GM12892 (cell line): ENCODE data around the gene ZNF415.
"Not testable (repeated sequence)": the region's sequence is repeated elsewhere in the genome, so short reads cannot be mapped to it uniquely, and the experiment has no call there.

Experiments used
- DNase-seq: peaks from one replicate; pipeline ENCODE4 v3.0.0; 2011; ENCODE audit not compliant: insufficient read length
- FAIRE-seq: peaks from 2 replicates; lab custom pipeline; 2011; peaks lifted over from hg19 to GRCh38; lab: Jason Lieb, UNC
- POLR2A ChIP-seq: IDR thresholded peaks from 2 replicates; pipeline ENCODE4 v1.6.1; 2011; ENCODE audit warnings: low read depth, low read length, control low read depth
- POLR2AphosphoS5 ChIP-seq: IDR thresholded peaks from 2 replicates; pipeline ENCODE4 v1.6.1; 2011; ENCODE audit warnings: low read depth, low read length, control low read depth
- TAF1 ChIP-seq: IDR thresholded peaks from 2 replicates; pipeline ENCODE4 v1.6.1; 2011; ENCODE audit warnings: low read depth, mild to moderate bottlenecking, control low read depth, low read length, borderline replicate concordance

Gene ZNF415

DNA sequence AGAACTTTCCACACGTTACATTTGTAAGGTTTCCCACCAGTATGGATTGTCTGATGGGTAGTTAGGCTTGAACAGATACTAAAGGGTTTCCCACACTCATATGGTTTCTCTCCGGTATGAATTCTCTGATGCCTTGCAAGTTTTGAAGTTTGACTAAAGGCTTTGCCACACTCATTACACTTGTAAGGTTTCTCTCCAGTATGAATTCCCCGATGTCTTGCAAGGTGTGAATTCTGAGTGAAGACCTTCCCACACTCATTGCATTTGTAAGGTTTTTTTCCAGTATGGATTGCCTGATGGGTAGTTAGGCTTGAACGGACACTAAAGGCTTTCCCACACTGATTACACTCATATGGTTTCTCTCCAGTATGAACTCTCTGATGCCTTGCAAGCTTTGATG lies 7.6 kb upstream of the ZNF415 start:
- DNase-seq (no peak), FAIRE-seq (no peak)
- TF ChIP-seq TAF1 (no peak), POLR2A (no peak), POLR2AphosphoS5 (no peak)

- TF ChIP-seq POLR2A = no peak
- TF ChIP-seq TAF1 = no peak
- no peak for TF ChIP-seq POLR2AphosphoS5
- DNase-seq (no peak), FAIRE-seq (no peak)
These were observed 3.7 kb upstream of the ZNF415 start for GRCh38 chr19:53136432-53136831.

DNA sequence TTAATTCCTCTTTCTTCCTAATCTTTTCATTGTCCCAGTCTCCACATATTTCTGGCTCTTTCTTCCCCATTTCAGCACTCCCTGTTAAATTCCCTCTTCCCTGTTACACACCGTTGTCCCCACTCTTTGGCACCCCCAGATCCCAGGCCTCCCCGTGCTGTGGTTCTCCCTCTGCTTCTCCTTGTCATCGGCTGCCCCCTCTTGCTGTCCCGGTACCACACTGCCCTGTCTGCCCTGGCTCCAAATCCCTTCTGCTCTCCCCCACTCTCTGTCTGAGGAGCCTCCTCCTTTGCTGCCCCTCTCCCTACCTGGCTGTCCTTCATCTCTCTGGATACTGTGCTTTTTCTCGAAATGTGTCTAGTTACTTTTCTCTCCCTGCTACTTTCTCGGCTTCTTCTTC lies 983 bp downstream of the ZNF415 start:
- DNase-seq (no peak), FAIRE-seq (no peak)
- TF ChIP-seq POLR2A (no peak), TAF1 (no peak), POLR2AphosphoS5 (no peak)

GRCh38 chr19:53131085-53131590 lies 1.6 kb downstream of the ZNF415 start:
- FAIRE-seq = no peak
- DNase-seq = no peak
- TF ChIP-seq TAF1 (no peak), POLR2A (no peak), POLR2AphosphoS5 (no peak)

GRCh38 chr19:53130506-53130905 lies 2.2 kb downstream of the ZNF415 start:
- FAIRE-seq (no peak), DNase-seq (no peak)
- TF ChIP-seq POLR2A = no peak
- no peak for TF ChIP-seq POLR2AphosphoS5
- TF ChIP-seq TAF1 = no peak

DNA sequence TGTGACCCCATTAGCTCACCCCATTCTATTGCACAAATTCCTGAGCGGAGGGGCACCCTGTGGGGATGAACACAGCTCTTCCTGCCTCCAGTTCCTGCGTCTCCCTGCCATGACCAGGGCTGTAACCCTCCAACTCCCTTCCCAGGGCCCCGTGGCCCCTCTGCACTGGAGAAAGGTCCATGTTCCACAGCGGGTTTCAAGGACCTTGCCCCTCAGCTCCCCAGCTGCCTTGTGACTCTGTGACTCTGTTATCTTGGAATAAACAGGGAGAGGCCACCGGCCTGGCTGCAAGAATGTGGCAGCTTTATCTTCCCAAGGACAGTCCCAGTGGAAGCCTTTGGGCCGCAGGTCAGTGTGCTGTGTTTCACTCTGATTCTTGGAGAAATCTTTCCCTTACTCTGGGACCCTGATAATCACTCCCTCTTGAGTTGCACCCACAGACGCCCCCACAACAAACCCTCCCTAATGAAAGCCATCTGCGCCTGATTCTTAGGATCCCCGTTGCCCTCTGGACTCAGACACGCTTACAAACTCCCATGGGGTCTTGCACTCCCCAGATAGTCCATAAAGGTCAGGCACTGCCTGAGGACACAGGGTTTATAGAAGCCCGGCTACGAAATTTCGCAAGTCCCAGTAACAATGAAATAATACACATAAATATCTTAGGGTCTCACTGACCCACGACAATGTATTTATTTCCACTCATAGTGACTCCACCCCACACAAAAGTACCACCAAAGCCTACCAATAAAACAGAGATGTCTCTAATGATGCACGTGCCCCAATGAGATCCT lies 5.8 kb downstream of the ZNF415 start:
- DNase-seq, FAIRE-seq: not testable (repeated sequence)

DNA sequence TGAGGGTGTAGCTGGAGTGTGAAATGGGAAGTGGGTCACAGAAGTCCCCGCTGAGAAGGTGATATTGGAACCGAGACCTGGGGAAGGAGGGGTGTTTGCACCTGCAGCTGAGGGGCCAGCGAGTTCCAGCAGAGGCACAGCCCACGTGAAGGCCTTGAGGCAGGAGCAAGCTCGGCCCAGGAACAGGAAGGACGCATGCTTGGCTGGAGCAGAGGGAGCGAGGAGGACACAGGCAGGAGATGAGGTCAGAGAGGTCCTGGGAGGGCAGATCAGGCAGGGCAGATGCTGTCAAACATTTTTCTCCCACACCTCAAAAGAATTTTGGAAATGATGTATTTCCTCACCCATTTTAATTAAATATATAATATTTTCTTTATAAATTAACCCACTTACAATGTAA lies 9.3 kb downstream of the ZNF415 start:
- DNase-seq (no peak), FAIRE-seq (no peak)
- TF ChIP-seq TAF1 (no peak), POLR2AphosphoS5 (no peak)

DNA sequence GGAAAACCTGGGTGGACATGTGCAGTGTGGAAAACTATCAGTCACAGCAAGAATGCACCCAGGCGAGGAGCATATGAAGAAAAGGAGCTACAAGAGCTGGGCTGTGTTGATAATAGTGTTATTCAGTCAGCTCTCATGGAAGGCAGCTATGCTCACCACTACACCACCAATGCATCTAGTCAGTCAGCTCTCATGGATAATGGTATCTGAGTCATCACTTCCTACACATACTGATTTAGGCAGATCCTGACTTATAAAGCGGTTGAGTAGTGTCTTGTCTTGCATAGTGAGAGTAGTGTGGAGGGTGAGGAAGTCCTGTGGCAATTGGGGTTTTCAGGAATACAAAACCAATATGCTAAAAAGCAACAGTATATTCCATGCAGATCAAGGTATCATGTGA lies 20.4 kb downstream of the ZNF415 start:
- FAIRE-seq = no peak
- no peak for DNase-seq
- TF ChIP-seq POLR2AphosphoS5 (no peak), POLR2A (no peak), TAF1 (no peak)

DNA sequence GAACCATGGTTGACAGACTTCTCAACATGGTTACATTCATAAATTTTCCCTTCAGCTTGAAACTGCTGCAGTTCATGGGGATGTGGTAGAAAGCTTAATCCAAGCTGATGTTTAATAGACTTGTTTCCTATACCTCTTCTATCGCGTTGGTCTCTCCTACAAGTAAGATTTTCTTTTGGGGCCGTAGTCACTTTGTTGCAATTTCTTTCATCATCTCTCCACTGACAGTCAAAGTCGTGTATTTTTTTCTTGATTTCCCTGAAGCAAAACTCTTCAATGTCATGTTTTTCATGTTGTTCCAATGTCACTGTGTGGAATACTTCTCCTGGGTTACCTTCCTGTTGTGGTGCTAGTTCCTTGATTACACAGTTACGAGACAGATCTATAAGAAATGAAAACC lies 23.2 kb downstream of the ZNF415 start:
- DNase-seq = no peak
- TF ChIP-seq TAF1 (no peak), POLR2A (no peak), POLR2AphosphoS5 (no peak)
- FAIRE-seq = no peak

GRCh38 chr19:53103234-53104203 lies 29.2 kb downstream of the ZNF415 start, which contains the start of gene ZNF160:
TSS of gene ZNF160 (minus strand) at chr19:53103422. CDS start at chr19:53086276, 17,146 bp downstream.
- peak; percentile 96 for DNase-seq
- TF ChIP-seq POLR2AphosphoS5 (peak; percentile 87), TAF1 (peak; percentile 83), POLR2A (peak; percentile 90)
- peak; percentile 92 for FAIRE-seq

DNA sequence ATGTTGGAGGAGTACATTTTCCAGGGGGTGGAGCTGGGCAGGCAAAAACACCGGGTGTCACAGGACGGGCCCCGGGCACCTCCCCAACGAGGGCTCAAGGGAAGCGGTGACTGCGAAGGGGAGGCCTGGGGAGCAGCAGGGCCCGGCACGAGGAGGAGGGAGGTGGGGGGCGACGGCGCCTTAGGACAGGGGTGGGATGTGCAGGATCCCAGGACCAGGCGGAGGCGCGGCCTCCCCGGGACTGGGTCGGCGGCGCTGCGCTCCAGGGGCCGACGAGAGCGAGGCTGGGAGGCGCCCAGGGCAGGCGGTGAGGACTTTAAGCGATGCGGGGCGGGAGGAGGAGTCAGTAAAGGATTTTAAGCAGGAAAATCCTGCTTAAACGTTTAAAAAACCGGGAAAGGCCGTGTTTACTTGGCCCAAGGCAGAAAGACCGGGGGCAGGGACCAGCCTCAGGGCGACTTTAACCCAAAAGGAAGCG lies 29.9 kb downstream of the ZNF415 start:
- TF ChIP-seq POLR2A (no peak), TAF1 (no peak), POLR2AphosphoS5 (no peak)
- peak; percentile 33 for DNase-seq
- FAIRE-seq = no peak
